MCF 10A (cell line): ENCODE data around the gene CWF19L1. TPM values are rescaled to one million over a fixed set of nuclear protein-coding genes. Genes with fewer than 3 reads are reported as not detected.
"Not testable (repeated sequence)": the region's sequence is repeated elsewhere in the genome, so short reads cannot be mapped to it uniquely, and the experiment has no call there.

Experiments
- BruUV-seq: library from RNA; stranded (reverse); fragments of 400-500 nt; replicated peaks from 2 replicates; lab custom pipeline; 2021; lab: Mats Ljungman, UMichigan
- CTCF ChIA-PET: fragments of 300-600 bp; sonication (Branson Sonifier 250); formaldehyde crosslinking; extraction: SDS; loops from one replicate; lab custom pipeline; 2021; ENCODE audit warnings: antibody characterized with exemption, inconsistent platforms; lab: Yijun Ruan, JAX
- POLR2A ChIA-PET: fragments of 300-600, 350-650 bp; sonication (Branson Sonifier 250); formaldehyde crosslinking; extraction: SDS; loops from one replicate; lab custom pipeline; 2020; ENCODE audit warnings: antibody characterized with exemption, inconsistent platforms; lab: Yijun Ruan, JAX
- DNase-seq: peaks from one replicate; pipeline ENCODE4 v3.0.0-alpha.2; 2018; ENCODE audit not compliant: unreplicated experiment
- H3K27ac Mint-ChIP-seq: one replicate; pipeline ENCODE4 v1.8.0; 2022; ENCODE audit warnings: mild to moderate bottlenecking, low read depth, mixed read lengths; ENCODE audit not compliant: unreplicated experiment
- H3K27me3 Mint-ChIP-seq: one replicate; pipeline ENCODE4 v1.8.0; 2022; ENCODE audit warnings: mixed read lengths; ENCODE audit not compliant: insufficient read depth, unreplicated experiment
- H3K36me3 Mint-ChIP-seq: one replicate; pipeline ENCODE4 v1.8.0; 2022; ENCODE audit warnings: mild to moderate bottlenecking, moderate library complexity, mixed read lengths; ENCODE audit not compliant: insufficient read depth, unreplicated experiment
- H3K4me1 Mint-ChIP-seq: one replicate; pipeline ENCODE4 v1.8.0; 2022; ENCODE audit warnings: mixed read lengths; ENCODE audit not compliant: insufficient read depth, unreplicated experiment
- H3K4me3 Mint-ChIP-seq: one replicate; pipeline ENCODE4 v1.8.0; 2022; ENCODE audit warnings: mild to moderate bottlenecking, moderate library complexity, mixed read lengths; ENCODE audit not compliant: unreplicated experiment
- H3K9me3 Mint-ChIP-seq: one replicate; pipeline ENCODE4 v1.8.0; 2022; ENCODE audit warnings: mixed read lengths; ENCODE audit not compliant: unreplicated experiment
- intact Hi-C: fragments of 100-400 bp; cut with micrococcal nuclease; formaldehyde crosslinking; loops from 2 replicates; pipeline ENCODE4 v1.14.1; 2022
- total RNA-seq: library from RNA; stranded (reverse); gene quantifications from 2 replicates; pipeline ENCODE4 v1.2.3, GENCODE V29; 2022
- TF ChIP-seq, protein P1 (sequence below): fragments of 200-600 bp; IDR thresholded peaks from one replicate; pipeline ENCODE4 v1.8.0; 2022; ENCODE audit warnings: antibody characterized with exemption, mild to moderate bottlenecking; ENCODE audit not compliant: unreplicated experiment

CWF19L1 gene
- total RNA-seq, 1 experiment from 2014 or later = 24.4 TPM

DNA sequence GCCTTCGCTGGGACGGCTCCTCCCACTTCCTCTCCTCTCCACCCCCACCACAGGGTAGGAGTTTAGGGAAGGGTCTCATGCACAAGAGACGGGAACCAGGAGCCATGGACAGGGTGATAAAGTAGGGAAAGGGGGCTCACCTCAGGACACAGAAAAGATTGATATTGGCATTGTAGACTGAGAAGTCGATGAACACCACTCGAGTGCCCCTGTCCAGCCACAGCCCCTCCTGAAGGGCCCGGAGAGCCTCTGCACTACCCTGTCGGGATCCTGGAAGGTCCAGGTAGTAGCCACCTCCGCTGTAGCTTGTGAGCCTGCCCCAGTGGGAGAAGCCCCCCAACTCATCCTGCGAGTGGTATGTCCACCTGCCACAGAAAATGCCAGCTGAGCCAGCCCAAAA lies 29.8 kb upstream of the CWF19L1 start:
- peaks cover 10% of the 10 kb centered on the region for H3K4me1 Mint-ChIP-seq
- intact Hi-C loops = no loop called here
- no peaks in the 10 kb centered on the region for H3K9me3 Mint-ChIP-seq
- H3K36me3 Mint-ChIP-seq = no peaks in the 10 kb centered on the region
- ChIA-PET POLR2A (interaction anchor here (1.4 kb wide), 1 partner anchor 10 kb away, joined by 5 read pairs; no protein-coding TSS in a partner anchor), CTCF (interaction anchor here (0.6 to 2.1 kb wide), 5 partner anchors 42 to 221 kb away, joined by 3 to 9 read pairs (median 5); no protein-coding TSS in a partner anchor)
- no peak for DNase-seq
- H3K4me3 Mint-ChIP-seq = no peak overlapping the region
- BruUV-seq = no TSS peak
- TF ChIP-seq, protein P1, sequence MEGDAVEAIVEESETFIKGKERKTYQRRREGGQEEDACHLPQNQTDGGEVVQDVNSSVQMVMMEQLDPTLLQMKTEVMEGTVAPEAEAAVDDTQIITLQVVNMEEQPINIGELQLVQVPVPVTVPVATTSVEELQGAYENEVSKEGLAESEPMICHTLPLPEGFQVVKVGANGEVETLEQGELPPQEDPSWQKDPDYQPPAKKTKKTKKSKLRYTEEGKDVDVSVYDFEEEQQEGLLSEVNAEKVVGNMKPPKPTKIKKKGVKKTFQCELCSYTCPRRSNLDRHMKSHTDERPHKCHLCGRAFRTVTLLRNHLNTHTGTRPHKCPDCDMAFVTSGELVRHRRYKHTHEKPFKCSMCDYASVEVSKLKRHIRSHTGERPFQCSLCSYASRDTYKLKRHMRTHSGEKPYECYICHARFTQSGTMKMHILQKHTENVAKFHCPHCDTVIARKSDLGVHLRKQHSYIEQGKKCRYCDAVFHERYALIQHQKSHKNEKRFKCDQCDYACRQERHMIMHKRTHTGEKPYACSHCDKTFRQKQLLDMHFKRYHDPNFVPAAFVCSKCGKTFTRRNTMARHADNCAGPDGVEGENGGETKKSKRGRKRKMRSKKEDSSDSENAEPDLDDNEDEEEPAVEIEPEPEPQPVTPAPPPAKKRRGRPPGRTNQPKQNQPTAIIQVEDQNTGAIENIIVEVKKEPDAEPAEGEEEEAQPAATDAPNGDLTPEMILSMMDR = no peak
- H3K27ac Mint-ChIP-seq = no peak overlapping the region
- peaks cover 42% of the 10 kb centered on the region for H3K27me3 Mint-ChIP-seq

DNA sequence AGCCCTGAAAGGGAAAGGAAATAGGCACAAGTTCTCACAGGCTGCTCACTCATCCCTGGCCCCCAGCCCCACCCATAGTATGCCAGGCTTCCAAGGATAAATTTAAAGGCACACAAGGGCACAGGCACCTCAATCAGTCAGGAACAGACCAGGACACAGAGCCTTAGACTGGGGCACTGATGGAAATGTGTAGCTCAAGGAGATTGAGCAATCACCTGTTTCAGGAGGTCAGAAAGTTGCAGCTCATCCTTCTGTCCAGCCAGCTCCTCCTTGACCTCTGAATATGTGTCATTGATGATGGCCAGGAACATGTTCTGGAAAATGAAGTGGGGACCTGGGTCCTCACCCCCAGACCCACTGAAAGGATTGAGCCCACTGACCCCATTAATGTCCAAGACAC lies 25.6 kb upstream of the CWF19L1 start:
- intact Hi-C loops = no loop called here
- no peaks in the 10 kb centered on the region for H3K9me3 Mint-ChIP-seq

DNA sequence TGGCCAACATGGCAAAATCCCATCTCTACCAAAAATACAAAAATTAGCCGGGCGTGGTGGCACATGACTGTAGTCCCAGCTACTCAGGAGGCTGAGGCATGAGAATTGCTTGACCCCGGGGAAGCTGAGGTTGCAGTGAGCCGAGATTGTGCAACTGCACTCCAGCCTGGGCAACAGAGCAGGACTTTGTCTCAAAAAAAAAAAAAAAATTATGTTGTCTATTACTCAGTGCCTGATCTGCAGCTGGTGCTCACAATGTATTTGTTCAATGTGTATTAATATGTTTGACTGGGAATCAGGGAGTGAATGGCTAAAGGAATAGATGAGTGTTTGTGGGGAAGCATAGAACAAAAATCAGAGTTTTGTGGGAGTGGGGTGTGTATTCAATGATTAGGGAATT lies 24.9 kb upstream of the CWF19L1 start:
- CTCF ChIA-PET, intact Hi-C loops: not testable (repeated sequence)
- peaks cover 29% of the 10 kb centered on the region for H3K27me3 Mint-ChIP-seq

More for the DNA sequence above, 25.6 kb upstream of the CWF19L1 start:
- H3K4me3 Mint-ChIP-seq = no peak overlapping the region
- no TSS peak for BruUV-seq
- H3K36me3 Mint-ChIP-seq = no peaks in the 10 kb centered on the region
- H3K27ac Mint-ChIP-seq = no peak overlapping the region
- DNase-seq = no peak
- H3K4me1 Mint-ChIP-seq = peaks cover 11% of the 10 kb centered on the region
- TF ChIP-seq, protein P1 = no peak
- ChIA-PET CTCF (interaction anchor here (0.5 kb wide), 1 partner anchor 400 kb away, joined by 3 read pairs; no protein-coding TSS in a partner anchor), POLR2A (no interaction called here)
- peaks cover 37% of the 10 kb centered on the region for H3K27me3 Mint-ChIP-seq

DNA sequence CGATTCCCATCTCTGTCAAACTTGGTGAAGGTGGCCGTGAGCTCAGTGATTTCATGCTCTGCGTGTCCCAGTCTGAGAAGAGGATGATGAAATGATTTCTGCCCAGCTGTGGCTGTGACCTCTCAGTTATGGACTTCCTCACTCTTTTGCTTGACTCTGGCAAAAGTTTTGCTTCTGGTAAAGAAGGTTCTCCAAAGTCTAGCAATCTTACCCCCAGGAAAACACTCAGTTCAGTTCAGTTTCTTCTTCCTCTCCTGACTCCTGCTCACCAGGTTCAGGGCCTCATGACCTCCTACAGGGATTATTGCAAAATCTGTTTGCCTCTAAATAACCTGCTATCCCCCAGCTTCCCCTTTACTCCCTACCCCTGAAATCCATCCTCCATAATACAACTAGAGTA lies 23.9 kb upstream of the CWF19L1 start:
- H3K4me1 Mint-ChIP-seq = peaks cover 18% of the 10 kb centered on the region
- no peak for DNase-seq
- POLR2A ChIA-PET = no interaction called here
- no peak overlapping the region for H3K27ac Mint-ChIP-seq
- intact Hi-C loops = no loop called here
- peaks cover 11% of the 10 kb centered on the region for H3K36me3 Mint-ChIP-seq
- no peak overlapping the region for H3K4me3 Mint-ChIP-seq
- no peaks in the 10 kb centered on the region for H3K9me3 Mint-ChIP-seq
- H3K27me3 Mint-ChIP-seq = peaks cover 20% of the 10 kb centered on the region
- TF ChIP-seq, protein P1 = no peak
- CTCF ChIA-PET = interaction anchor here (0.5 to 0.7 kb wide), 2 partner anchors 47 to 51 kb away, joined by 3 read pairs; no protein-coding TSS in a partner anchor
- BruUV-seq = no TSS peak

More for the DNA sequence above, 24.9 kb upstream of the CWF19L1 start:
- DNase-seq = peak; percentile 27
- H3K27ac Mint-ChIP-seq, H3K36me3 Mint-ChIP-seq, H3K9me3 Mint-ChIP-seq, BruUV-seq, H3K4me3 Mint-ChIP-seq: not testable (repeated sequence)
- H3K4me1 Mint-ChIP-seq = peaks cover 13% of the 10 kb centered on the region
- POLR2A ChIA-PET = interaction anchor here (0.6 to 0.7 kb wide), 2 partner anchors 56 to 64 kb away, joined by 4 to 5 read pairs; no protein-coding TSS in a partner anchor
